Measurements from ENCODE around the gene STXBP5L.

Gene STXBP5L

GRCh38 chr3:121399820-121400219 is 491.8 kb downstream of the STXBP5L start:
- no peak for DNase-seq (ENCODE audit: low spot score)
- no peak for TF ChIP-seq CTCF (IDR thresholded peaks at IDR 0.05; ENCODE audit: extremely low read depth, insufficient read depth, missing control alignments)
- in situ Hi-C loops (cut with MboI; ENCODE audit: low pct_unique_long_range_greater_than_20kb, low sequenced_read_pairs, unreplicated experiment) = no loop called here

- no peak for DNase-seq (ENCODE audit: low spot score)
- in situ Hi-C loops (cut with MboI; ENCODE audit: low pct_unique_long_range_greater_than_20kb, low sequenced_read_pairs, unreplicated experiment) = no loop called here
- TF ChIP-seq CTCF (IDR thresholded peaks at IDR 0.05; ENCODE audit: extremely low read depth, insufficient read depth, missing control alignments) = no peak
Observed at GRCh38 chr3:121405631-121406030, 497.6 kb downstream of the STXBP5L start.

- TF ChIP-seq CTCF (IDR thresholded peaks at IDR 0.05; ENCODE audit: extremely low read depth, insufficient read depth, missing control alignments) = no peak
- DNase-seq (ENCODE audit: low spot score) = no peak
- in situ Hi-C loops (cut with MboI; ENCODE audit: low pct_unique_long_range_greater_than_20kb, low sequenced_read_pairs, unreplicated experiment) = no loop called here
Observed at GRCh38 chr3:121411523-121411922, 503.5 kb downstream of the STXBP5L start.

GRCh38 chr3:121414924-121415323 is 506.9 kb downstream of the STXBP5L start:
- TF ChIP-seq CTCF (IDR thresholded peaks at IDR 0.05; ENCODE audit: extremely low read depth, insufficient read depth, missing control alignments) = no peak
- in situ Hi-C loops (cut with MboI; ENCODE audit: low pct_unique_long_range_greater_than_20kb, low sequenced_read_pairs, unreplicated experiment) = no loop called here
- no peak for DNase-seq (ENCODE audit: low spot score)

- in situ Hi-C loops (cut with MboI; ENCODE audit: low pct_unique_long_range_greater_than_20kb, low sequenced_read_pairs, unreplicated experiment) = no loop called here
- no peak for DNase-seq (ENCODE audit: low spot score)
- TF ChIP-seq CTCF (IDR thresholded peaks at IDR 0.05; ENCODE audit: extremely low read depth, insufficient read depth, missing control alignments) = no peak
Observed at GRCh38 chr3:121418182-121418581, 510.2 kb downstream of the STXBP5L start.

GRCh38 chr3:121424549-121424948 is 516.5 kb downstream of the STXBP5L start:
- DNase-seq (ENCODE audit: low spot score) = no peak
- in situ Hi-C loops (cut with MboI; ENCODE audit: low pct_unique_long_range_greater_than_20kb, low sequenced_read_pairs, unreplicated experiment) = no loop called here
- no peak for TF ChIP-seq CTCF (IDR thresholded peaks at IDR 0.05; ENCODE audit: extremely low read depth, insufficient read depth, missing control alignments)

GRCh38 chr3:121430664-121431215 is 522.7 kb downstream of the STXBP5L start:
- no peak for DNase-seq (ENCODE audit: low spot score)

More at GRCh38 chr3:121430664-121431215, 522.7 kb downstream of the STXBP5L start:
- TF ChIP-seq CTCF (IDR thresholded peaks at IDR 0.05; ENCODE audit: extremely low read depth, insufficient read depth, missing control alignments) = no peak
- in situ Hi-C loops (cut with MboI; ENCODE audit: low pct_unique_long_range_greater_than_20kb, low sequenced_read_pairs, unreplicated experiment) = no loop called here
